Measurements from ENCODE around the gene EZH1.

EZH1 gene

DNA sequence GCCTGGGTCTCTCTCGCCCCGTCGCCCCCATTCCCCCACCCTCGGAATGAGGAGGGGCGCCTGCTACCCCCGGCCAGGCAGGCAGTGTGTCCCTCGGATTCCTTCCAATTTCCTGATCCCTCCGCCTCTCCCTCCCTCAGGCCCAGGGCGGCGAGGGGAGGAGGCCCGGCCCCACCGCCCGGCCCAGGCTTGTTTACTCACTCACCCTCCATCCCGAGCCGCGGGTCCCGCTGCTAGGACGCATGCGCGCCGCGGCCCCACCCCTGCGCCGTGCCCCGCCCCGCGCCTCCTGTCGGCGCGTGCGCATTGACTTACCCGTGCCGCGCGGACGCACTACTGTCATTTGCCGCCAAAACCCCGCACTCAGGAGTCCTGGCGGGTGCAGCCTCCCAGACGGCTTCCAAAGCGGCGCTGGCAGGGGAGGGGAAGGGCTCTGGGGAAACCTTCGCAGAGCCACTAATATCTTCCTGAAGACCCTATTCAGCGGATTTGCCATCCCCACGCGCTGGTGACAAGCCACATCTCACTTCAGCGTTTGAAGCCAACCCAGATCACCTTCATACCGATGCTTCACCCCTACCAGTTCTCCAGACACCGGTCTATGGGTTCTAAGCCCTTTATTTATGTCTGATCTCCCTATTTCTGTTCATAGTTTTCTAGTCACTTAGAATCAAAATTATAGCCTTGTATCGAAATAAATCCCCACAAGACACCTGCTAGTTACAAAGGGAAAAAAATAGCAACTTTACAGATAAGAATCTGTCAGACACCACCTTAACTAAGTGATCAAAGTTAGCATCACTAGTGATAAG is at the start of gene EZH1:
Gene EZH1, minus strand, starts transcription at position 235 of the 812 bp plus-strand sequence. CDS start 16,099 bp downstream, outside the sequence.
- ChIA-PET POLR2A (interaction anchor here (1.0 to 2.0 kb wide), 6 partner anchors 10 to 88 kb away, joined by 3 to 6 read pairs (median 3); partner anchors contain the start of gene PSME3), CTCF (no interaction called here)
- TF ChIP-seq ZNF384 (IDR thresholded peaks at IDR 0.05) (no peak), CTBP1 (IDR thresholded peaks at IDR 0.05; ENCODE audit: borderline replicate concordance) (no peak), L3MBTL2 (conservative IDR thresholded peaks at IDR 0.05) (peak; percentile 100), FOXM1 (IDR thresholded peaks at IDR 0.05; ENCODE audit: borderline replicate concordance) (no peak), FOXA1 (IDR thresholded peaks at IDR 0.05) (0 out of 2 replicates have a peak, but pooled peaks have one; percentile 35), FOXK2 (IDR thresholded peaks at IDR 0.05) (peak; percentile 91)
- peak; percentile 100 for DNase-seq (ENCODE audit: extremely low spot score)

DNA sequence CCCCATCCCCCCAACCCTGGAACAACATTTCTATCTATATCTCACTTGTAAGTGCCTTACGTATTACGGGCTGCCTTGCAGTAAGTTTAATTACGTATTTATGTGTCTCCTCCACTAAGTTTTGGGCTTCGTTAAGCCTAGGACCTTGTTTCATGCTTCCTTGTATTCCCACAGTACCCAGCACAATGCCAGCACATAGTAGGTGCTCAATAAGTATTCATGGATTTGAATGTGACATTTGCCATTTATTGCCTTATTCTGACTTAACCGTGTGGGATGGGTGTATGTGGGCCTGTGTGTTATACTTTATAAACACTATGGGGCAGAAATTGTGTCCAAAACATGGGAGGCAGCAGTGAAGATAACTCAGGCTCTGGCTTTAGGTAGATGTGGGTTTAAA is 47.7 kb upstream of the EZH1 start:
- CTCF ChIA-PET = no interaction called here
- DNase-seq (ENCODE audit: extremely low spot score) = no peak
- POLR2A ChIA-PET = interaction anchor here (1.0 to 2.0 kb wide), 2 partner anchors 12 to 19 kb away, joined by 3 to 14 read pairs; partner anchors contain the start of genes VPS25 and WNK4
- no peak for TF ChIP-seq FOXK2 (IDR thresholded peaks at IDR 0.05)
- no peak for TF ChIP-seq LEF1 (IDR thresholded peaks at IDR 0.05; ENCODE audit: borderline replicate concordance)
- TF ChIP-seq ARNT (IDR thresholded peaks at IDR 0.05) = no peak
- no peak for TF ChIP-seq SP1 (IDR thresholded peaks at IDR 0.05)
- no peak for TF ChIP-seq CTBP1 (IDR thresholded peaks at IDR 0.05; ENCODE audit: borderline replicate concordance)
- TF ChIP-seq L3MBTL2 (conservative IDR thresholded peaks at IDR 0.05) = no peak
- no peak for TF ChIP-seq FOXM1 (IDR thresholded peaks at IDR 0.05; ENCODE audit: borderline replicate concordance)
- TF ChIP-seq ELF4 (IDR thresholded peaks at IDR 0.05) = no peak
- TF ChIP-seq BHLHE40 (IDR thresholded peaks at IDR 0.05; ENCODE audit: borderline replicate concordance) = no peak
- no peak for TF ChIP-seq SUZ12 (IDR thresholded peaks at IDR 0.05)
- TF ChIP-seq NFRKB (IDR thresholded peaks at IDR 0.05) = no peak
- no peak for TF ChIP-seq TARDBP (IDR thresholded peaks at IDR 0.05)

DNA sequence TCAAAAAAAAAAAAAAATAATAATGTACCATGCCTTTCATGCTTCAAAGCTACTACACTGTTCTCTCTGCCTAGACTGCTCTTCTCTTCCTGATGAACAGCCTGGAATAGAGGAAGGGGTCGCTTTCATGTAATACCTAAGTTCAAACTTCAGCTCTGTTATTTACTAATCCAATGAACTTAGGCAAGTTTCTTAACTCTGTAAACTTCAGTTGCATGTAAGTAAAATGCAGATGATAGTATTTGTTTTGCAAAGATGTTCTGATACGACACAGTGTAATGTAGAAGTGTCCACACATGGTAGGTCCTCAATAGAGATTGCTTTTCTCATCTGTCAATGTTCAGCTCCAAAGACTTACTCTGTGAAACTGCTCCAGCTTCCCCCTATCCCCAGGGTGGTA is 47.1 kb upstream of the EZH1 start:
- ChIA-PET POLR2A (interaction anchor here (0.7 to 2.0 kb wide), 3 partner anchors 11 to 42 kb away, joined by 3 to 14 read pairs (median 3); partner anchors contain the start of genes VPS25 and WNK4), CTCF (interaction anchor here (1.0 kb wide), 1 partner anchor 14 kb away, joined by 4 read pairs; no protein-coding TSS in a partner anchor)
- TF ChIP-seq BHLHE40 (IDR thresholded peaks at IDR 0.05; ENCODE audit: borderline replicate concordance) = no peak
- TF ChIP-seq, protein P1, sequence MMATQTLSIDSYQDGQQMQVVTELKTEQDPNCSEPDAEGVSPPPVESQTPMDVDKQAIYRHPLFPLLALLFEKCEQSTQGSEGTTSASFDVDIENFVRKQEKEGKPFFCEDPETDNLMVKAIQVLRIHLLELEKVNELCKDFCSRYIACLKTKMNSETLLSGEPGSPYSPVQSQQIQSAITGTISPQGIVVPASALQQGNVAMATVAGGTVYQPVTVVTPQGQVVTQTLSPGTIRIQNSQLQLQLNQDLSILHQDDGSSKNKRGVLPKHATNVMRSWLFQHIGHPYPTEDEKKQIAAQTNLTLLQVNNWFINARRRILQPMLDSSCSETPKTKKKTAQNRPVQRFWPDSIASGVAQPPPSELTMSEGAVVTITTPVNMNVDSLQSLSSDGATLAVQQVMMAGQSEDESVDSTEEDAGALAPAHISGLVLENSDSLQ (IDR thresholded peaks at IDR 0.05) = no peak
- no peak for TF ChIP-seq ARNT (IDR thresholded peaks at IDR 0.05)
- TF ChIP-seq NFRKB (IDR thresholded peaks at IDR 0.05) = no peak
- no peak for TF ChIP-seq HDGF (IDR thresholded peaks at IDR 0.05; ENCODE audit: borderline replicate concordance)
- no peak for TF ChIP-seq SUZ12 (IDR thresholded peaks at IDR 0.05)
- no peak for TF ChIP-seq LEF1 (IDR thresholded peaks at IDR 0.05; ENCODE audit: borderline replicate concordance)
- TF ChIP-seq ZNF384 (IDR thresholded peaks at IDR 0.05) = no peak
- no peak for TF ChIP-seq ELF4 (IDR thresholded peaks at IDR 0.05)
- TF ChIP-seq TARDBP (IDR thresholded peaks at IDR 0.05) = no peak
- no peak for TF ChIP-seq L3MBTL2 (conservative IDR thresholded peaks at IDR 0.05)
- TF ChIP-seq FOXM1 (IDR thresholded peaks at IDR 0.05; ENCODE audit: borderline replicate concordance) = no peak
- no peak for TF ChIP-seq FOXA1 (IDR thresholded peaks at IDR 0.05)
- TF ChIP-seq CTBP1 (IDR thresholded peaks at IDR 0.05; ENCODE audit: borderline replicate concordance) = no peak
- no peak for TF ChIP-seq SP1 (IDR thresholded peaks at IDR 0.05)
- no peak for TF ChIP-seq FOXK2 (IDR thresholded peaks at IDR 0.05)

DNA sequence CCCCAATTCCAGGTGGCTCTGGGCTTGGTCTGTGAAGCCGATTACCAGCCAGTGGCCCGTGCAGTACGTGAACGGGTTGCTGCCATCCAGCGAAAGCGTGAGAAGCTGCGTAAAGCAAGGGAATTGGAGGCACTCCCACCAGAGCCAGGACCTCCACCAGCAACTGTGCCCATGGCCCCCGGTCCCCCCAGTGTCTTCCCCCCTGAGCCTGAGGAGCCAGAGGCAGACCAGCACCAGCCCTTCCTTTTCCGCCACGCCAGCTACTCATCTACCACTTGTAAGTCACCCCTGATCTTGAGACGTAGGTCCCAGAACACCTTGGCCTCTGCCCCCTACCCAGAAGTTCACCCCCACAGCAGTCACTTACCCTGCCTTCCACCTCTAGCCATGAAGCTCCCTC is 42.4 kb upstream of the EZH1 start:
- ChIA-PET POLR2A (interaction anchor here (0.7 to 2.4 kb wide), 3 partner anchors 9 to 14 kb away, joined by 3 to 20 read pairs (median 4); partner anchors contain the start of genes CNTD1, COA3 and VPS25), CTCF (interaction anchor here (0.5 to 0.6 kb wide), 2 partner anchors 11 to 24 kb away, joined by 3 read pairs; partner anchors contain the start of gene COA3)
- no peak for DNase-seq (ENCODE audit: extremely low spot score)

More for the DNA sequence above, 47.1 kb upstream of the EZH1 start:
- DNase-seq (ENCODE audit: extremely low spot score) = no peak

DNA sequence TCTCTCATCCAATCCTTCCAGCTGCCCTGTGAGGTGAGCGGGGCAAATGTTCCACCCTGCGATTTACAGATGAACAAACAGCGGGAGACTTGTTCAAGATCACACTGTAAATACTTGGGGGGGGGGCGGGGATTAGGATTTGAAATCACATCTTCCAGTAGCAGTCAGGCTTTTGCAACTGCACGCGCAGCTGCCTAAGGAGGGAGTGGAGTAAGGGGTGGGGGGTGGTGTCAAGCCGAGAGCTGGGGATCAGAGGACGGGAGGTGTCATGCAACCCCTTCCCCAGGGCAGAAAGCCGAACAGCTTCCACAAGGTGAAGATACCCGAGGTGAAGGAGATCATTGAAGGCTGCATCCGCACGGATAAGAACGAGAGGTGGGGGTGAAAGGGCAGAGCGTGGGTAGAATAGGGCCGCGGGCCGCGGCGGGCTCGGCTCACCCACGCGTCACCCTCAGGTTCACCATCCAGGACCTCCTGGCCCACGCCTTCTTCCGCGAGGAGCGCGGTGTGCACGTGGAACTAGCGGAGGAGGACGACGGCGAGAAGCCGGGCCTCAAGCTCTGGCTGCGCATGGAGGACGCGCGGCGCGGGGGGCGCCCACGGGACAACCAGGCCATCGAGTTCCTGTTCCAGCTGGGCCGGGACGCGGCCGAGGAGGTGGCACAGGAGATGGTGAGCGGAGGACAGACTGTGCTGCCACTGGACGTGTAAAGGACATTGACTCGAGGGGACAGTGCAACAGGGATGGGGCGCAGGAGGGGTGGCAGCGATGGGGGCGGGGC is 40.2 kb upstream of the EZH1 start:
- DNase-seq (ENCODE audit: extremely low spot score) = no peak
- TF ChIP-seq FOXA1 (IDR thresholded peaks at IDR 0.05) = no peak
- no peak for TF ChIP-seq FOXK2 (IDR thresholded peaks at IDR 0.05)
- no peak for TF ChIP-seq TARDBP (IDR thresholded peaks at IDR 0.05)
- no peak for TF ChIP-seq SP1 (IDR thresholded peaks at IDR 0.05)
- TF ChIP-seq BHLHE40 (IDR thresholded peaks at IDR 0.05; ENCODE audit: borderline replicate concordance) = no peak
- TF ChIP-seq SUZ12 (IDR thresholded peaks at IDR 0.05) = no peak
- no peak for TF ChIP-seq ARNT (IDR thresholded peaks at IDR 0.05)
- TF ChIP-seq LEF1 (IDR thresholded peaks at IDR 0.05; ENCODE audit: borderline replicate concordance) = no peak
- no peak for TF ChIP-seq CTBP1 (IDR thresholded peaks at IDR 0.05; ENCODE audit: borderline replicate concordance)
- TF ChIP-seq ZNF384 (IDR thresholded peaks at IDR 0.05) = no peak
- TF ChIP-seq, protein P1 (IDR thresholded peaks at IDR 0.05) = no peak
- no peak for TF ChIP-seq FOXM1 (IDR thresholded peaks at IDR 0.05; ENCODE audit: borderline replicate concordance)
- TF ChIP-seq ELF4 (IDR thresholded peaks at IDR 0.05) = no peak
- TF ChIP-seq NFRKB (IDR thresholded peaks at IDR 0.05) = no peak
- ChIA-PET POLR2A (no interaction called here), CTCF (interaction anchor here (0.6 kb wide), 1 partner anchor 31 kb away, joined by 3 read pairs; no protein-coding TSS in a partner anchor)

More for the DNA sequence above, 42.4 kb upstream of the EZH1 start:
- TF ChIP-seq FOXK2 (IDR thresholded peaks at IDR 0.05) = no peak
- TF ChIP-seq ELF4 (IDR thresholded peaks at IDR 0.05) = no peak
- TF ChIP-seq L3MBTL2 (conservative IDR thresholded peaks at IDR 0.05) = no peak
- no peak for TF ChIP-seq NFRKB (IDR thresholded peaks at IDR 0.05)
- TF ChIP-seq ZNF384 (IDR thresholded peaks at IDR 0.05) = no peak
- no peak for TF ChIP-seq SP1 (IDR thresholded peaks at IDR 0.05)
- no peak for TF ChIP-seq CTBP1 (IDR thresholded peaks at IDR 0.05; ENCODE audit: borderline replicate concordance)

Data from HEK293T (cell line).